WTC11 (cell line): Measurements from ENCODE around the gene P2RY11. TPM values are rescaled to one million over a fixed set of nuclear protein-coding genes. Genes with fewer than 3 reads are reported as not detected.

Experiments used
- ATAC-seq: fragments of 200-7000 bp; cut with Tn5 transposase; 2 replicates; pipeline ENCODE4 v1.10.0; 2021; ENCODE audit warnings: mild to moderate bottlenecking, moderate library complexity
- CTCF ChIA-PET: fragments of 300-600 bp; sonication (Branson Sonifier 250); formaldehyde crosslinking; loops from one replicate; lab custom pipeline; 2021; ENCODE audit warnings: antibody characterized with exemption; lab: Charles Lee
- POLR2A ChIA-PET: fragments of 350-600 bp; sonication (Branson Sonifier 250); formaldehyde crosslinking; loops from one replicate; lab custom pipeline; 2021; ENCODE audit warnings: antibody characterized with exemption; lab: Charles Lee
- DNase-seq: peaks from one replicate; pipeline ENCODE4 v3.0.0; 2021; ENCODE audit warnings: low spot score
- H3K27ac Mint-ChIP-seq: 2 replicates; pipeline ENCODE4 v1.8.0; 2021; ENCODE audit warnings: mixed read lengths
- H3K27me3 Mint-ChIP-seq: 2 replicates; pipeline ENCODE4 v1.8.0; 2021; ENCODE audit warnings: low read depth, mild to moderate bottlenecking, moderate library complexity, mixed read lengths
- H3K36me3 Mint-ChIP-seq: 2 replicates; pipeline ENCODE4 v1.8.0; 2021; ENCODE audit warnings: mixed read lengths
- H3K4me1 Mint-ChIP-seq: 2 replicates; pipeline ENCODE4 v1.8.0; 2022; ENCODE audit warnings: mixed read lengths
- H3K4me3 Mint-ChIP-seq: 2 replicates; pipeline ENCODE4 v1.8.0; 2021; ENCODE audit warnings: mild to moderate bottlenecking, moderate library complexity, mixed read lengths
- H3K9me3 Mint-ChIP-seq: 2 replicates; pipeline ENCODE4 v1.8.0; 2021; ENCODE audit warnings: mixed read lengths
- FOXK1 ChIP-seq: sonication (generic); formaldehyde crosslinking; IDR thresholded peaks from 2 replicates; pipeline ENCODE4 v1.8.0; 2022; ENCODE audit warnings: mild to moderate bottlenecking, moderate library complexity, missing genetic modification reagents
- GRHL2 ChIP-seq: fragments of 250-450 bp; sonication (Bioruptor Pico); IDR thresholded peaks from 2 replicates; pipeline ENCODE4 v1.8.0; 2022; ENCODE audit warnings: mild to moderate bottlenecking, moderate library complexity; ENCODE audit not compliant: insufficient replicate concordance, severe bottlenecking
- JUN ChIP-seq: sonication (generic); formaldehyde crosslinking; IDR thresholded peaks from 2 replicates; pipeline ENCODE4 v1.8.0; 2023; ENCODE audit warnings: mild to moderate bottlenecking, missing genetic modification reagents
- NFATC4 ChIP-seq: fragments of 250-450 bp; sonication (Bioruptor Pico); IDR thresholded peaks from 2 replicates; pipeline ENCODE4 v1.9.0; 2021; ENCODE audit warnings: mild to moderate bottlenecking
- RORB ChIP-seq: fragments of 250-450 bp; sonication (Bioruptor Pico); IDR thresholded peaks from 2 replicates; pipeline ENCODE4 v1.9.0; 2021; ENCODE audit warnings: mild to moderate bottlenecking
- TP53 ChIP-seq: sonication (generic); formaldehyde crosslinking; IDR thresholded peaks from 2 replicates; pipeline ENCODE4 v1.8.1; 2023; ENCODE audit warnings: mild to moderate bottlenecking, missing genetic modification reagents
- ZBTB21 ChIP-seq: sonication (generic); formaldehyde crosslinking; IDR thresholded peaks from 2 replicates; pipeline ENCODE4 v1.8.1; 2023; ENCODE audit warnings: mild to moderate bottlenecking, missing genetic modification reagents, borderline replicate concordance
- ZNF423 ChIP-seq: fragments of 250-450 bp; sonication (Bioruptor Pico); IDR thresholded peaks from 2 replicates; pipeline ENCODE4 v2.1.2; 2022; ENCODE audit warnings: mild to moderate bottlenecking, moderate library complexity
- total RNA-seq: library from RNA; stranded (reverse); gene quantifications from 3 replicates; pipeline ENCODE4 v1.2.3, GENCODE V29; 2021
- TF ChIP-seq, protein P1 (sequence below): sonication (generic); formaldehyde crosslinking; conservative IDR thresholded peaks from 2 replicates; pipeline ENCODE4 v1.8.1; 2022; ENCODE audit warnings: mild to moderate bottlenecking, missing genetic modification reagents
- TF ChIP-seq, protein P2 (sequence below): sonication (generic); formaldehyde crosslinking; IDR thresholded peaks from 2 replicates; pipeline ENCODE4 v1.8.0; 2022; ENCODE audit warnings: mild to moderate bottlenecking, missing genetic modification reagents
- TF ChIP-seq, protein P3 (sequence below): sonication (generic); formaldehyde crosslinking; IDR thresholded peaks from 2 replicates; pipeline ENCODE4 v1.8.0; 2022; ENCODE audit warnings: missing genetic modification reagents
- TF ChIP-seq, protein P4 (sequence below): fragments of 250-450 bp; sonication (Bioruptor Pico); IDR thresholded peaks from 2 replicates; pipeline ENCODE4 v1.8.0; 2021; ENCODE audit warnings: mild to moderate bottlenecking
- TF ChIP-seq, protein P5 (sequence below): sonication (generic); formaldehyde crosslinking; IDR thresholded peaks from 2 replicates; pipeline ENCODE4 v1.8.1; 2023; ENCODE audit warnings: mild to moderate bottlenecking, missing genetic modification reagents
- TF ChIP-seq, protein P6 (sequence below): sonication (generic); formaldehyde crosslinking; IDR thresholded peaks from 2 replicates; pipeline ENCODE4 v1.8.1; 2023; ENCODE audit warnings: mild to moderate bottlenecking, missing genetic modification reagents, borderline replicate concordance

The P2RY11 gene
- total RNA-seq, 1 experiment from 2014 or later: 21.0 TPM

DNA sequence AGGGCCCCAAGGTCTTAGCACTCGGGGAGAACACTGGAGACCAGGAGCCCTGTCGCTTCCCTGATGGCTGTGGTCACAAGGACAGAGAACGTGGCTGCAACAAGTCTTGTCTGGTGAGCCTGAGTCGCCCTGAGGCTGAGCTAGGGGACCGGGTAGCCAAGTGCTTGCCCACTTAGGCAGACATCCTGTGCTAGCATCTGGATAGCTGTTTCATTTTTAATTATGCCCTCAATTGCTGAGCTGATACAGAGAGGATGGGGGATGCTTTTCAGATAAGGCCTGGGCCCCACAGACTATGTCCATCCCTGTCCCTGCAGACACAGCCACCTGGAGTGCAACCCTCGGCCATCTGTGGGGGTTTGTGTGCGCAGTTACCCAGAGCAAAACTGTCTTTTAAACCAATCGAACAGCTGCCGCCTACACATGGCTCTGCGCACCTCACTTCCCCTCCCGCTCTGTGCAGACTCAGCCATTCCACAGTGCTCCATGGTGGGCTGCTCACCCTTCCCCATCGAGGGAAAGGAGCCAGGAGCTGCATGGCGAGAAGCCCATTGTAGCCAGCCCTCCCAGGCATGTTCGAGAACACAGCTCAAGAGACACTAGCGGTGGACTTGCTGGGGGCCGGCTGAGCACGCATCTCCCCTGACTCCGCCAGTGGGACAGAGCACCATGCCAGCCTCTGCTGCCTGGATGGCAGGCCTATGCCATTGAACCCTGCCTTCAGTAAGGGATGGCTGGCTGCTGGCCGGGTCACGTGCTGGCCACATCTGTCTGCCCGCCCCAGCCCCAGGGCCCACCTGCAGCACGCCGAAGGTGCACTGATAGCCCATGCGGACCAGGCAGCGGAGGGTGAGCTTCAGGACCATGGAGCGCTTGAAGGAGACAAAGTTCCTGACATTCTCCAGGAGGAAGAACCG lies 27.6 kb downstream of the P2RY11 start:
- no peaks in the 10 kb centered on the region for H3K9me3 Mint-ChIP-seq
- ChIA-PET CTCF (interaction anchor here (0.9 kb wide), 1 partner anchor 111 kb away, joined by 3 read pairs; no protein-coding TSS in a partner anchor), POLR2A (no interaction called here)
- H3K27me3 Mint-ChIP-seq: no peaks in the 10 kb centered on the region
- TF ChIP-seq FOXK1: no peak
- TF ChIP-seq RORB: no peak
- no peak for TF ChIP-seq NFATC4 (CRISPR knock-in tag)
- TF ChIP-seq, protein P1, sequence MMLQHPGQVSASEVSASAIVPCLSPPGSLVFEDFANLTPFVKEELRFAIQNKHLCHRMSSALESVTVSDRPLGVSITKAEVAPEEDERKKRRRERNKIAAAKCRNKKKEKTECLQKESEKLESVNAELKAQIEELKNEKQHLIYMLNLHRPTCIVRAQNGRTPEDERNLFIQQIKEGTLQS (CRISPR knock-in tag): no peak
- TF ChIP-seq, protein P2, sequence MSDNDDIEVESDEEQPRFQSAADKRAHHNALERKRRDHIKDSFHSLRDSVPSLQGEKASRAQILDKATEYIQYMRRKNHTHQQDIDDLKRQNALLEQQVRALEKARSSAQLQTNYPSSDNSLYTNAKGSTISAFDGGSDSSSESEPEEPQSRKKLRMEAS: no peak
- TF ChIP-seq JUN (CRISPR knock-in tag): no peak
- no peak for TF ChIP-seq TP53 (CRISPR knock-in tag)
- no peak for TF ChIP-seq ZNF423 (CRISPR knock-in tag)
- TF ChIP-seq, protein P3, sequence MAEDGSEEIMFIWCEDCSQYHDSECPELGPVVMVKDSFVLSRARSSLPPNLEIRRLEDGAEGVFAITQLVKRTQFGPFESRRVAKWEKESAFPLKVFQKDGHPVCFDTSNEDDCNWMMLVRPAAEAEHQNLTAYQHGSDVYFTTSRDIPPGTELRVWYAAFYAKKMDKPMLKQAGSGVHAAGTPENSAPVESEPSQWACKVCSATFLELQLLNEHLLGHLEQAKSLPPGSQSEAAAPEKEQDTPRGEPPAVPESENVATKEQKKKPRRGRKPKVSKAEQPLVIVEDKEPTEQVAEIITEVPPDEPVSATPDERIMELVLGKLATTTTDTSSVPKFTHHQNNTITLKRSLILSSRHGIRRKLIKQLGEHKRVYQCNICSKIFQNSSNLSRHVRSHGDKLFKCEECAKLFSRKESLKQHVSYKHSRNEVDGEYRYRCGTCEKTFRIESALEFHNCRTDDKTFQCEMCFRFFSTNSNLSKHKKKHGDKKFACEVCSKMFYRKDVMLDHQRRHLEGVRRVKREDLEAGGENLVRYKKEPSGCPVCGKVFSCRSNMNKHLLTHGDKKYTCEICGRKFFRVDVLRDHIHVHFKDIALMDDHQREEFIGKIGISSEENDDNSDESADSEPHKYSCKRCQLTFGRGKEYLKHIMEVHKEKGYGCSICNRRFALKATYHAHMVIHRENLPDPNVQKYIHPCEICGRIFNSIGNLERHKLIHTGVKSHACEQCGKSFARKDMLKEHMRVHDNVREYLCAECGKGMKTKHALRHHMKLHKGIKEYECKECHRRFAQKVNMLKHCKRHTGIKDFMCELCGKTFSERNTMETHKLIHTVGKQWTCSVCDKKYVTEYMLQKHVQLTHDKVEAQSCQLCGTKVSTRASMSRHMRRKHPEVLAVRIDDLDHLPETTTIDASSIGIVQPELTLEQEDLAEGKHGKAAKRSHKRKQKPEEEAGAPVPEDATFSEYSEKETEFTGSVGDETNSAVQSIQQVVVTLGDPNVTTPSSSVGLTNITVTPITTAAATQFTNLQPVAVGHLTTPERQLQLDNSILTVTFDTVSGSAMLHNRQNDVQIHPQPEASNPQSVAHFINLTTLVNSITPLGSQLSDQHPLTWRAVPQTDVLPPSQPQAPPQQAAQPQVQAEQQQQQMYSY (CRISPR knock-in tag): no peak
- TF ChIP-seq, protein P4, sequence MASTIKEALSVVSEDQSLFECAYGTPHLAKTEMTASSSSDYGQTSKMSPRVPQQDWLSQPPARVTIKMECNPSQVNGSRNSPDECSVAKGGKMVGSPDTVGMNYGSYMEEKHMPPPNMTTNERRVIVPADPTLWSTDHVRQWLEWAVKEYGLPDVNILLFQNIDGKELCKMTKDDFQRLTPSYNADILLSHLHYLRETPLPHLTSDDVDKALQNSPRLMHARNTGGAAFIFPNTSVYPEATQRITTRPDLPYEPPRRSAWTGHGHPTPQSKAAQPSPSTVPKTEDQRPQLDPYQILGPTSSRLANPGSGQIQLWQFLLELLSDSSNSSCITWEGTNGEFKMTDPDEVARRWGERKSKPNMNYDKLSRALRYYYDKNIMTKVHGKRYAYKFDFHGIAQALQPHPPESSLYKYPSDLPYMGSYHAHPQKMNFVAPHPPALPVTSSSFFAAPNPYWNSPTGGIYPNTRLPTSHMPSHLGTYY (CRISPR knock-in tag): no peak
- TF ChIP-seq GRHL2 (CRISPR knock-in tag): no peak
- TF ChIP-seq, protein P5, sequence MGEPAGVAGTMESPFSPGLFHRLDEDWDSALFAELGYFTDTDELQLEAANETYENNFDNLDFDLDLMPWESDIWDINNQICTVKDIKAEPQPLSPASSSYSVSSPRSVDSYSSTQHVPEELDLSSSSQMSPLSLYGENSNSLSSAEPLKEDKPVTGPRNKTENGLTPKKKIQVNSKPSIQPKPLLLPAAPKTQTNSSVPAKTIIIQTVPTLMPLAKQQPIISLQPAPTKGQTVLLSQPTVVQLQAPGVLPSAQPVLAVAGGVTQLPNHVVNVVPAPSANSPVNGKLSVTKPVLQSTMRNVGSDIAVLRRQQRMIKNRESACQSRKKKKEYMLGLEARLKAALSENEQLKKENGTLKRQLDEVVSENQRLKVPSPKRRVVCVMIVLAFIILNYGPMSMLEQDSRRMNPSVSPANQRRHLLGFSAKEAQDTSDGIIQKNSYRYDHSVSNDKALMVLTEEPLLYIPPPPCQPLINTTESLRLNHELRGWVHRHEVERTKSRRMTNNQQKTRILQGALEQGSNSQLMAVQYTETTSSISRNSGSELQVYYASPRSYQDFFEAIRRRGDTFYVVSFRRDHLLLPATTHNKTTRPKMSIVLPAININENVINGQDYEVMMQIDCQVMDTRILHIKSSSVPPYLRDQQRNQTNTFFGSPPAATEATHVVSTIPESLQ: no peak
- TF ChIP-seq ZBTB21 (CRISPR knock-in tag): no peak
- TF ChIP-seq, protein P6, sequence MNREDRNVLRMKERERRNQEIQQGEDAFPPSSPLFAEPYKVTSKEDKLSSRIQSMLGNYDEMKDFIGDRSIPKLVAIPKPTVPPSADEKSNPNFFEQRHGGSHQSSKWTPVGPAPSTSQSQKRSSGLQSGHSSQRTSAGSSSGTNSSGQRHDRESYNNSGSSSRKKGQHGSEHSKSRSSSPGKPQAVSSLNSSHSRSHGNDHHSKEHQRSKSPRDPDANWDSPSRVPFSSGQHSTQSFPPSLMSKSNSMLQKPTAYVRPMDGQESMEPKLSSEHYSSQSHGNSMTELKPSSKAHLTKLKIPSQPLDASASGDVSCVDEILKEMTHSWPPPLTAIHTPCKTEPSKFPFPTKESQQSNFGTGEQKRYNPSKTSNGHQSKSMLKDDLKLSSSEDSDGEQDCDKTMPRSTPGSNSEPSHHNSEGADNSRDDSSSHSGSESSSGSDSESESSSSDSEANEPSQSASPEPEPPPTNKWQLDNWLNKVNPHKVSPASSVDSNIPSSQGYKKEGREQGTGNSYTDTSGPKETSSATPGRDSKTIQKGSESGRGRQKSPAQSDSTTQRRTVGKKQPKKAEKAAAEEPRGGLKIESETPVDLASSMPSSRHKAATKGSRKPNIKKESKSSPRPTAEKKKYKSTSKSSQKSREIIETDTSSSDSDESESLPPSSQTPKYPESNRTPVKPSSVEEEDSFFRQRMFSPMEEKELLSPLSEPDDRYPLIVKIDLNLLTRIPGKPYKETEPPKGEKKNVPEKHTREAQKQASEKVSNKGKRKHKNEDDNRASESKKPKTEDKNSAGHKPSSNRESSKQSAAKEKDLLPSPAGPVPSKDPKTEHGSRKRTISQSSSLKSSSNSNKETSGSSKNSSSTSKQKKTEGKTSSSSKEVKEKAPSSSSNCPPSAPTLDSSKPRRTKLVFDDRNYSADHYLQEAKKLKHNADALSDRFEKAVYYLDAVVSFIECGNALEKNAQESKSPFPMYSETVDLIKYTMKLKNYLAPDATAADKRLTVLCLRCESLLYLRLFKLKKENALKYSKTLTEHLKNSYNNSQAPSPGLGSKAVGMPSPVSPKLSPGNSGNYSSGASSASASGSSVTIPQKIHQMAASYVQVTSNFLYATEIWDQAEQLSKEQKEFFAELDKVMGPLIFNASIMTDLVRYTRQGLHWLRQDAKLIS (CRISPR knock-in tag): no peak
- H3K27ac Mint-ChIP-seq: no peak overlapping the region
- DNase-seq (no peak), ATAC-seq (no peak)
- no peak overlapping the region for H3K4me3 Mint-ChIP-seq
- H3K36me3 Mint-ChIP-seq: peaks cover 61% of the 10 kb centered on the region
- H3K4me1 Mint-ChIP-seq: no peaks in the 10 kb centered on the region
